CD4-positive, alpha-beta T cell (primary cell): ENCODE data around the gene RPL12. TPM values are rescaled to one million over a fixed set of nuclear protein-coding genes. Genes with fewer than 3 reads are reported as not detected.

Source experiments
- ATAC-seq: fragments of 200-7000 bp; cut with Tn5 transposase; one replicate; pipeline ENCODE4 v1.10.0; 2022; ENCODE audit warnings: mild to moderate bottlenecking; ENCODE audit not compliant: poor library complexity
- CTCF ChIA-PET: fragments of 350-600 bp; sonication (Branson Sonifier 250); formaldehyde crosslinking; loops from one replicate; lab custom pipeline; 2021; ENCODE audit warnings: antibody characterized with exemption, inconsistent platforms; lab: Charles Lee
- POLR2A ChIA-PET: fragments of 350-600 bp; sonication (Branson Sonifier 250); formaldehyde crosslinking; loops from one replicate; lab custom pipeline; 2021; ENCODE audit warnings: antibody characterized with exemption, inconsistent platforms; lab: Charles Lee
- DNase-seq, 14 experiments: peaks; one replicate each; pipeline ENCODE4 v3.0.0-alpha.2; 2013 to 2020; ENCODE audit warnings: mixed read lengths in 2 of 14
- H3K27ac ChIP-seq, 2 donors: one replicate each; pipeline versions ENCODE4 v1.5.1 to v1.7.0; 2013; ENCODE audit warnings: low read length in 2 of 2, low read depth in 1 of 2, mild to moderate bottlenecking in 1 of 2
- H3K27me3 ChIP-seq, 2 experiments: 1 replicate in 1 of 2; 2 replicates in 1 of 2; pipeline versions ENCODE4 v1.6.1 to v1.7.0; 2013; ENCODE audit warnings: low read length in 2 of 2, control low read depth in 1 of 2, mild to moderate bottlenecking in 1 of 2, moderate library complexity in 1 of 2; ENCODE audit not compliant: insufficient read depth in 2 of 2, control insufficient read depth in 1 of 2
- H3K36me3 ChIP-seq: one replicate; pipeline ENCODE4 v1.6.1; 2013; ENCODE audit warnings: low read length, control low read depth; ENCODE audit not compliant: insufficient read depth
- H3K4me1 ChIP-seq: one replicate; pipeline ENCODE4 v1.6.1; 2013; ENCODE audit warnings: low read length, control low read depth; ENCODE audit not compliant: insufficient read depth
- H3K4me3 ChIP-seq: one replicate; pipeline ENCODE4 v1.5.1; 2013; ENCODE audit warnings: mild to moderate bottlenecking, low read length, moderate library complexity
- H3K9me3 ChIP-seq, 2 experiments: 1 replicate in 1 of 2; 2 replicates in 1 of 2; pipeline versions ENCODE4 v1.6.1 to v1.7.0; 2013; ENCODE audit warnings: low read length in 2 of 2, mild to moderate bottlenecking in 2 of 2, control low read depth in 1 of 2, moderate library complexity in 1 of 2; ENCODE audit not compliant: control insufficient read depth in 1 of 2, insufficient read depth in 1 of 2
- H3K27ac Mint-ChIP-seq: one replicate; pipeline ENCODE4 v1.8.0; 2020; ENCODE audit warnings: mixed read lengths
- H3K27me3 Mint-ChIP-seq: one replicate; pipeline ENCODE4 v1.8.0; 2021; ENCODE audit warnings: mixed read lengths
- H3K36me3 Mint-ChIP-seq: one replicate; pipeline ENCODE4 v1.8.0; 2021; ENCODE audit warnings: low read depth, mixed read lengths
- H3K4me1 Mint-ChIP-seq: one replicate; pipeline ENCODE4 v1.8.0; 2021; ENCODE audit warnings: low read depth, mixed read lengths
- H3K4me3 Mint-ChIP-seq: one replicate; pipeline ENCODE4 v1.8.0; 2020; ENCODE audit warnings: mild to moderate bottlenecking, mixed read lengths
- H3K9me3 Mint-ChIP-seq: one replicate; pipeline ENCODE4 v1.8.0; 2020; ENCODE audit warnings: mixed read lengths
- CTCF ChIP-seq: fragments of 200-600 bp; IDR thresholded peaks from one replicate; pipeline ENCODE4 v1.8.0; 2022; ENCODE audit warnings: antibody characterized with exemption, mild to moderate bottlenecking
- intact Hi-C, 2 experiments: fragments of 100-400 bp; cut with DNase I in 1 of 2; cut with micrococcal nuclease in 1 of 2; formaldehyde crosslinking; loops; one replicate each; pipeline versions ENCODE4 v1.15.1 to v1.9.0; 2023 to 2025; cut with DNase I, micrococcal nuclease
- total RNA-seq, 174 experiments: library from RNA in 2 of 174; stranded (reverse) in 2 of 174; gene quantifications; one replicate each; pipeline ENCODE4 v1.2.3 and lab custom pipeline; 2021 to 2026

Gene RPL12
- total RNA-seq, 2 experiments from 2014 or later: 1,884 to 1,993 TPM

GRCh38 chr9:127473932-127474331, 22.7 kb upstream of the RPL12 start:
- no peaks in the 10 kb centered on the region for H3K4me1 ChIP-seq
- intact Hi-C loops: no loop called here
- H3K27ac ChIP-seq: no peak overlapping the region
- H3K36me3 Mint-ChIP-seq: peaks cover 38% of the 10 kb centered on the region
- DNase-seq (no peak), ATAC-seq (no peak)
- H3K4me3 ChIP-seq: no peak overlapping the region
- TF ChIP-seq CTCF: no peak
- CTCF ChIA-PET: no interaction called here
- no peaks in the 10 kb centered on the region for H3K9me3 ChIP-seq
- no peaks in the 10 kb centered on the region for H3K9me3 Mint-ChIP-seq
- no peak overlapping the region for H3K27ac Mint-ChIP-seq
- H3K4me3 Mint-ChIP-seq: no peak overlapping the region
- H3K27me3 Mint-ChIP-seq: no peaks in the 10 kb centered on the region
- no peaks in the 10 kb centered on the region for H3K4me1 Mint-ChIP-seq
- H3K27me3 ChIP-seq: no peaks in the 10 kb centered on the region
- peaks cover 15% of the 10 kb centered on the region for H3K36me3 ChIP-seq
- POLR2A ChIA-PET: no interaction called here

GRCh38 chr9:127473501-127473900, 22.3 kb upstream of the RPL12 start:
- CTCF ChIA-PET: no interaction called here

GRCh38 chr9:127470662-127471061, 19.5 kb upstream of the RPL12 start:
- intact Hi-C loops: no loop called here
- Mint-ChIP-seq H3K27me3 (no peaks in the 10 kb centered on the region), H3K27ac (no peak overlapping the region), H3K4me1 (no peaks in the 10 kb centered on the region), H3K9me3 (no peaks in the 10 kb centered on the region), H3K4me3 (no peak overlapping the region), H3K36me3 (peaks cover 35% of the 10 kb centered on the region)
- Histone ChIP-seq H3K9me3 (no peaks in the 10 kb centered on the region), H3K36me3 (peaks cover 16% of the 10 kb centered on the region), H3K4me1 (no peaks in the 10 kb centered on the region), H3K27ac (no peak overlapping the region), H3K27me3 (no peaks in the 10 kb centered on the region), H3K4me3 (no peak overlapping the region)
- DNase-seq: no peak
- CTCF ChIA-PET: interaction anchor here (0.6 to 0.7 kb wide), 2 partner anchors 21 to 27 kb away, joined by 3 read pairs; no protein-coding TSS in a partner anchor
- no peak for ATAC-seq
- POLR2A ChIA-PET: no interaction called here
- no peak for TF ChIP-seq CTCF

More at GRCh38 chr9:127473501-127473900, 22.3 kb upstream of the RPL12 start:
- no peaks in the 10 kb centered on the region for H3K9me3 Mint-ChIP-seq
- no peaks in the 10 kb centered on the region for H3K27me3 Mint-ChIP-seq
- Histone ChIP-seq H3K27ac (no peak overlapping the region), H3K4me1 (no peaks in the 10 kb centered on the region), H3K9me3 (no peaks in the 10 kb centered on the region), H3K4me3 (no peak overlapping the region), H3K36me3 (peaks cover 11% of the 10 kb centered on the region), H3K27me3 (no peaks in the 10 kb centered on the region)
- TF ChIP-seq CTCF: no peak
- no peak for ATAC-seq
- H3K4me3 Mint-ChIP-seq: no peak overlapping the region
- H3K36me3 Mint-ChIP-seq: peaks cover 34% of the 10 kb centered on the region
- no peak overlapping the region for H3K27ac Mint-ChIP-seq
- no peaks in the 10 kb centered on the region for H3K4me1 Mint-ChIP-seq
- POLR2A ChIA-PET: no interaction called here
- intact Hi-C loops: no loop called here
- no peak for DNase-seq
